GM12878 (cell line): ENCODE results near the gene ASAH2B. TPM values are rescaled to one million over a fixed set of nuclear protein-coding genes. Genes with fewer than 3 reads are reported as not detected.

Experiments
- ATAC-seq: fragments of 200-7000 bp; cut with Tn5 transposase; 3 replicates; pipeline ENCODE4 v1.9.1; 2020; ENCODE audit warnings: mild to moderate bottlenecking, moderate library complexity
- BruUV-seq: library from RNA; stranded (reverse); fragments of 400-500 nt; replicated peaks from 2 replicates; lab custom pipeline; 2021; lab: Mats Ljungman, UMichigan
- CTCF ChIA-PET: fragments of 300-600 bp; sonication (Branson Sonifier 250); formaldehyde crosslinking; extraction: SDS; loops from one replicate; lab custom pipeline; 2021; ENCODE audit warnings: inconsistent platforms; lab: Yijun Ruan, JAX
- POLR2A ChIA-PET: fragments of 350-600 bp; formaldehyde crosslinking; extraction: SDS; loops from one replicate; lab custom pipeline; 2021; ENCODE audit warnings: inconsistent platforms; lab: Charles Lee
- RAD21 ChIA-PET: fragments of 300-600 bp; sonication (Branson Sonifier 250); formaldehyde crosslinking; loops from one replicate; lab custom pipeline; 2023; ENCODE audit warnings: antibody characterized with exemption; ENCODE audit not compliant: unreplicated experiment; lab: Charles Lee
- SMC1A ChIA-PET: fragments of 300-600 bp; sonication (Branson Sonifier 250); formaldehyde crosslinking; loops from one replicate; lab custom pipeline; 2023; ENCODE audit not compliant: unreplicated experiment, uncharacterized antibody; lab: Charles Lee
- DNase-seq: peaks from one replicate; pipeline ENCODE4 v3.0.0-alpha.2; 2011; ENCODE audit warnings: low read depth, low spot score
- FAIRE-seq: peaks from 3 replicates; lab custom pipeline; 2011; peaks lifted over from hg19 to GRCh38; lab: Jason Lieb, UNC
- H2AFZ ChIP-seq: 2 replicates; pipeline ENCODE4 v1.6.0; 2011; ENCODE audit warnings: low read depth, low read length, control low read depth; ENCODE audit not compliant: control insufficient read depth
- H3K27ac ChIP-seq: 2 replicates; pipeline ENCODE4 v1.5.1; 2011; ENCODE audit warnings: control low read depth; ENCODE audit not compliant: control insufficient read depth, insufficient read depth
- H3K27me3 ChIP-seq, 2 experiments: replicated peaks in 1 of 2; 2 replicates each; pipeline versions ENCODE4 v1.6.0 to v1.6.1; 2011; ENCODE audit warnings: low read length in 1 of 2; ENCODE audit not compliant: control insufficient read depth in 2 of 2, insufficient read depth in 2 of 2
- H3K36me3 ChIP-seq, 2 experiments: 2 replicates each; pipeline ENCODE4 v1.5.1; 2011; ENCODE audit warnings: low read length in 1 of 2; ENCODE audit not compliant: control insufficient read depth in 2 of 2, insufficient read depth in 2 of 2
- H3K4me1 ChIP-seq: 2 replicates; pipeline ENCODE4 v1.6.1; 2011; ENCODE audit warnings: mild to moderate bottlenecking, low read length, moderate library complexity, mixed read lengths; ENCODE audit not compliant: control insufficient read depth, insufficient read depth
- H3K4me2 ChIP-seq: 2 replicates; pipeline ENCODE4 v1.6.0; 2011; ENCODE audit warnings: control low read depth; ENCODE audit not compliant: control insufficient read depth, insufficient read depth
- H3K4me3 ChIP-seq: fragments of 200-600 bp; sonication (generic); 2 replicates; pipeline ENCODE4 v1.5.1; 2016
- H3K79me2 ChIP-seq: 2 replicates; pipeline ENCODE4 v1.6.0; 2011; ENCODE audit warnings: low read length; ENCODE audit not compliant: control insufficient read depth, insufficient read depth
- H3K9ac ChIP-seq: 2 replicates; pipeline ENCODE4 v1.8.0; 2011; ENCODE audit warnings: low read length, control low read depth, mixed read lengths; ENCODE audit not compliant: control insufficient read depth, insufficient read depth
- H3K9me3 ChIP-seq: replicated peaks from 3 replicates; pipeline ENCODE4 v1.5.1; 2011; ENCODE audit warnings: mild to moderate bottlenecking, low read length; ENCODE audit not compliant: control insufficient read depth, insufficient read depth
- H4K20me1 ChIP-seq: 2 replicates; pipeline ENCODE4 v1.6.0; 2011; ENCODE audit not compliant: control insufficient read depth, insufficient read depth
- ASH2L ChIP-seq: fragments of 300-600, 200-600 bp; sonication (generic); IDR thresholded peaks from 2 replicates; pipeline ENCODE4 v1.6.1; 2017; ENCODE audit warnings: low read depth, mild to moderate bottlenecking, borderline replicate concordance
- BACH1 ChIP-seq: fragments of 450-650 bp; IDR thresholded peaks from 2 replicates; pipeline ENCODE4 v1.6.1; 2017; ENCODE audit warnings: mild to moderate bottlenecking, borderline replicate concordance
- CREB1 ChIP-seq: IDR thresholded peaks from 2 replicates; pipeline ENCODE4 v1.6.1; 2012; ENCODE audit warnings: low read depth, mild to moderate bottlenecking, inconsistent platforms
- GABPA ChIP-seq: IDR thresholded peaks from 2 replicates; pipeline ENCODE4 v1.6.1; 2014; ENCODE audit warnings: antibody characterized with exemption, low read depth, mild to moderate bottlenecking, inconsistent platforms
- MXI1 ChIP-seq: fragments of 150-350 bp; IDR thresholded peaks from 2 replicates; pipeline ENCODE4 v1.6.1; 2011; ENCODE audit warnings: low read depth, mild to moderate bottlenecking, inconsistent platforms, low read length, improper control_type of control experiment
- PBX3 ChIP-seq: IDR thresholded peaks from 2 replicates; pipeline ENCODE4 v1.6.1; 2011; ENCODE audit warnings: mild to moderate bottlenecking, low read depth, low read length, moderate library complexity; ENCODE audit not compliant: insufficient replicate concordance
- PML ChIP-seq: IDR thresholded peaks from 2 replicates; pipeline ENCODE4 v1.6.1; 2012; ENCODE audit warnings: low read length, inconsistent platforms
- USF1 ChIP-seq: IDR thresholded peaks from 2 replicates; pipeline ENCODE4 v1.6.1; 2011; ENCODE audit warnings: borderline replicate concordance, low read depth, mild to moderate bottlenecking, moderate library complexity, mixed read lengths, low read length; ENCODE audit not compliant: insufficient read depth; ENCODE audit errors: extremely low read length
- ZNF622 ChIP-seq: fragments of 450-650 bp; IDR thresholded peaks from 2 replicates; pipeline ENCODE4 v1.6.1; 2017; ENCODE audit warnings: mild to moderate bottlenecking, inconsistent platforms
- ZSCAN29 ChIP-seq: fragments of 450-650 bp; IDR thresholded peaks from 2 replicates; pipeline ENCODE4 v1.6.1; 2017; ENCODE audit warnings: mild to moderate bottlenecking, moderate library complexity
- WGBS: methylation state at CpG from one replicate; pipeline ENCODE4 v1.1.6; 2016; ENCODE audit warnings: low lambda C conversion rate; ENCODE audit not compliant: insufficient replicate concordance, insufficient coverage; ENCODE audit errors: missing lambda C conversion rate; 5-methylcytosine and 5-hydroxymethylcytosine counted together
- in situ Hi-C: fragments of 300-500 bp; cut with MboI; formaldehyde crosslinking; loops from 9 replicates; pipeline ENCODE4 v1.14.3; 2018; ENCODE audit warnings: mixed read lengths
- intact Hi-C: fragments of 100-400 bp; cut with micrococcal nuclease; formaldehyde crosslinking; loops from one replicate; pipeline ENCODE4 v1.14.2; 2022; ENCODE audit not compliant: unreplicated experiment
- polyA plus RNA-seq, 11 experiments: library from polyadenylated mRNA; depleted of rRNA in 4 of 11; unstranded in 6 of 11; stranded (reverse) in 5 of 11; fragments of >200 nt; fragmentation: Nextera tagmentation in 4 of 11; fragmentation: Illumina TruSeq in 1 of 11; extraction: Ambion mirVana in 4 of 11; extraction: Trizol in 1 of 11; gene quantifications; 1 replicate in 1 of 11; 2 replicates in 10 of 11; pipeline versions ENCODE4 v1.2.1 to v1.2.3, GENCODE V29; 2011 to 2016; ENCODE audit warnings: inconsistent platforms in 2 of 11, missing spikeins in 2 of 11, low read depth in 1 of 11
- total RNA-seq, 4 experiments: library from RNA; depleted of rRNA in 3 of 4; stranded (reverse); fragments of >200 nt in 3 of 4; fragmentation: Illumina TruSeq in 1 of 4; extraction: Trizol in 1 of 4; gene quantifications; 2 replicates each; pipeline versions ENCODE4 v1.2.1 to v1.2.3, GENCODE V29; 2013 to 2021

ASAH2B gene
- total and polyA plus RNA-seq, 10 of the 15 experiments (the other 5 are each of a cell fraction or from before 2014, with no cell fraction given): 1.6 to 5.4 (median 3.0) TPM

- FAIRE-seq: no peak
- 0% methylated on average over 1 of the region's 1 CpG for WGBS
- CTCF ChIA-PET: no interaction called here
Measured at GRCh38 chr10:50807851-50808776, 68.4 kb downstream of the ASAH2B start.

More at GRCh38 chr10:50807851-50808776, 68.4 kb downstream of the ASAH2B start:
- no peaks in the 10 kb centered on the region for H3K4me1 ChIP-seq
- BruUV-seq: no TSS peak
- no peak overlapping the region for H3K4me2 ChIP-seq
- no peak for DNase-seq
- no peak overlapping the region for H3K9ac ChIP-seq
- H3K9me3 ChIP-seq: no peaks in the 10 kb centered on the region
- ChIA-PET RAD21 (no interaction called here), SMC1A (no interaction called here), POLR2A (no interaction called here)
- H2AFZ ChIP-seq: no peak overlapping the region
- no peaks in the 10 kb centered on the region; a peak in 1 of 4 replicates for H3K27me3 ChIP-seq
- no peak overlapping the region for H3K4me3 ChIP-seq
- no peaks in the 10 kb centered on the region for H4K20me1 ChIP-seq
- no peak overlapping the region for H3K27ac ChIP-seq
- in situ Hi-C loops: no loop called here
- no peaks in the 10 kb centered on the region for H3K79me2 ChIP-seq
- TF ChIP-seq CREB1: no peak
- TF ChIP-seq USF1: no peak
- no peak for TF ChIP-seq ASH2L
- TF ChIP-seq PBX3: no peak
- TF ChIP-seq GABPA: no peak
- no peak for TF ChIP-seq PML
- TF ChIP-seq BACH1: no peak
- no peak for TF ChIP-seq ZNF622
- no peak for TF ChIP-seq MXI1
- no peak for TF ChIP-seq ZSCAN29
- TF ChIP-seq, all 136 proteins: peak for 0
- H3K36me3 ChIP-seq: no peaks in the 10 kb centered on the region
- no peak for ATAC-seq
- intact Hi-C loops: no loop called here

Other genes with a start within 250 kb of the ASAH2B start
- 6.3 and 7.4 TPM in 2 replicates for gene SGMS1, start 116.0 kb upstream of the ASAH2B start, total RNA-seq (2014; rRNA removed)
- gene SGMS1, start 116.0 kb upstream of the ASAH2B start, total RNA-seq (2014; rRNA removed; fragmentation: Illumina TruSeq; extraction: Trizol): 4.8 and 7.2 TPM in 2 replicates
- gene SGMS1, start 116.0 kb upstream of the ASAH2B start, total RNA-seq (2021): 3.6 and 5.0 TPM in 2 replicates
- gene SGMS1, start 116.0 kb upstream of the ASAH2B start, polyA plus RNA-seq (2011; rRNA removed): 14.5 and 14.8 TPM in 2 replicates
- gene SGMS1, start 116.0 kb upstream of the ASAH2B start, polyA plus RNA-seq (2014; fragmentation: Illumina TruSeq; extraction: Trizol): 3.5 and 3.6 TPM in 2 replicates
- gene SGMS1, start 116.0 kb upstream of the ASAH2B start, polyA plus RNA-seq (2014; fragmentation: Nextera tagmentation; extraction: Ambion mirVana): 1 to 10 TPM; 1.4 to 1.7 TPM
- gene SGMS1, start 116.0 kb upstream of the ASAH2B start, polyA plus RNA-seq (2014; rRNA removed): 2.5 and 4.4 TPM in 2 replicates
- 10 to 100 TPM; 10.7 to 11.7 TPM for gene SGMS1, start 116.0 kb upstream of the ASAH2B start, polyA plus RNA-seq (2016; fragmentation: Nextera tagmentation; extraction: Ambion mirVana)
- not detected in 2 replicates for gene A1CF, start 145.7 kb downstream of the ASAH2B start, total RNA-seq (2014; rRNA removed)
- gene A1CF, start 145.7 kb downstream of the ASAH2B start, total RNA-seq (2014; rRNA removed; fragmentation: Illumina TruSeq; extraction: Trizol): not detected in 2 replicates
- gene A1CF, start 145.7 kb downstream of the ASAH2B start, total RNA-seq (2021): 0.08 and 0.10 TPM in 2 replicates
- not detected in 2 replicates for gene A1CF, start 145.7 kb downstream of the ASAH2B start, polyA plus RNA-seq (2011; rRNA removed)
- not detected in 2 replicates for gene A1CF, start 145.7 kb downstream of the ASAH2B start, polyA plus RNA-seq (2014; fragmentation: Illumina TruSeq; extraction: Trizol)
- not detected for gene A1CF, start 145.7 kb downstream of the ASAH2B start, polyA plus RNA-seq (2014; fragmentation: Nextera tagmentation; extraction: Ambion mirVana)
- not detected in 2 replicates for gene A1CF, start 145.7 kb downstream of the ASAH2B start, polyA plus RNA-seq (2014; rRNA removed)
- not detected for gene A1CF, start 145.7 kb downstream of the ASAH2B start, polyA plus RNA-seq (2016; fragmentation: Nextera tagmentation; extraction: Ambion mirVana)